Transverse colon (tissue), 4 donors: Measurements from ENCODE around the gene FGA.

Experiments used
- POLR2A ChIP-seq: fragments of 450-650 bp; IDR thresholded peaks from one replicate; pipeline ENCODE4 v1.6.1; 2016; ENCODE audit warnings: antibody characterized with exemption, mild to moderate bottlenecking, moderate library complexity
- POLR2AphosphoS5 ChIP-seq, 3 donors: sonication (generic); formaldehyde crosslinking; IDR thresholded peaks; one replicate each; pipeline ENCODE4 v1.6.1; 2016; ENCODE audit warnings: antibody characterized with exemption in 3 of 3
- TF ChIP-seq, protein P1 (sequence below), 5 experiments: fragments of 200-600 bp in 3 of 5; fragments of 450-650 bp in 2 of 5; sonication (generic) in 3 of 5; IDR thresholded peaks; 1 replicate in 2 of 5; 2 replicates in 3 of 5; pipeline ENCODE4 v1.5.1; 2016 to 2017; ENCODE audit warnings: antibody characterized with exemption in 5 of 5, inconsistent platforms in 3 of 5, mild to moderate bottlenecking in 2 of 5, moderate library complexity in 1 of 5

DNA sequence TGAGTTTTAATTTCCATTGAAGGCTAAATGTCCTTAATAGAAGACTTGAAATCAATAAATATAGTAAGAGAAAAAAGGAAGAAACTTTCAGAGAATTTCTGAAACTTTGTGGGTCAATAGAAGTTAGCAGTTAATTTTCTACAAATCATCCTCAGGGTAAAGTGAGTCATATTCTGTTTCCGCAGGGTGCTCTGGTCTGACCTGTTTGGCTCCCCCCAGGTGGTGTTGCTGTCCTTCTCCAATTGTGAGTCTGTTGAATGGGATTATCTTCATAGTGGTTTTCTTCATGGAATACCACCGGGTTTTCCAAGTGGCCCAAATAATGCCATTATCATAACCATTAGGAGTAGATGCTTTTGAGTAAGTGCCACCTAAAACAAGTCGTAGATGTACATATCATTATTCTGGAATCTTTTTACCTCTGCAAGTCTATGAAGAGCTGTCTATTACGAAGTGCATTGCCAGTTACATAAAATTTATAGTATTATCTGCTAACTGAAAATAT, 14.2 kb upstream of the FGA start:
- TF ChIP-seq POLR2A (no peak), POLR2AphosphoS5 (IDR thresholded peaks at IDR 0.05) (no peak)
- TF ChIP-seq, protein P1, sequence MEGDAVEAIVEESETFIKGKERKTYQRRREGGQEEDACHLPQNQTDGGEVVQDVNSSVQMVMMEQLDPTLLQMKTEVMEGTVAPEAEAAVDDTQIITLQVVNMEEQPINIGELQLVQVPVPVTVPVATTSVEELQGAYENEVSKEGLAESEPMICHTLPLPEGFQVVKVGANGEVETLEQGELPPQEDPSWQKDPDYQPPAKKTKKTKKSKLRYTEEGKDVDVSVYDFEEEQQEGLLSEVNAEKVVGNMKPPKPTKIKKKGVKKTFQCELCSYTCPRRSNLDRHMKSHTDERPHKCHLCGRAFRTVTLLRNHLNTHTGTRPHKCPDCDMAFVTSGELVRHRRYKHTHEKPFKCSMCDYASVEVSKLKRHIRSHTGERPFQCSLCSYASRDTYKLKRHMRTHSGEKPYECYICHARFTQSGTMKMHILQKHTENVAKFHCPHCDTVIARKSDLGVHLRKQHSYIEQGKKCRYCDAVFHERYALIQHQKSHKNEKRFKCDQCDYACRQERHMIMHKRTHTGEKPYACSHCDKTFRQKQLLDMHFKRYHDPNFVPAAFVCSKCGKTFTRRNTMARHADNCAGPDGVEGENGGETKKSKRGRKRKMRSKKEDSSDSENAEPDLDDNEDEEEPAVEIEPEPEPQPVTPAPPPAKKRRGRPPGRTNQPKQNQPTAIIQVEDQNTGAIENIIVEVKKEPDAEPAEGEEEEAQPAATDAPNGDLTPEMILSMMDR (IDR thresholded peaks at IDR 0.05) = no peak
